GM23248 (cell line): ENCODE results near the gene NTNG1. TPM values are rescaled to one million over a fixed set of nuclear protein-coding genes. Genes with fewer than 3 reads are reported as not detected.

Experiments used
- DNase-seq: peaks from one replicate; pipeline ENCODE4 v3.0.0-alpha.2; 2015
- H2AFZ ChIP-seq: fragments of 200-600 bp; sonication (generic); 2 replicates; pipeline ENCODE4 v1.6.1; 2016; ENCODE audit warnings: antibody characterized with exemption
- H3F3A ChIP-seq: fragments of 200-600 bp; sonication (generic); 2 replicates; pipeline ENCODE4 v1.6.1; 2016; ENCODE audit warnings: mild to moderate bottlenecking, antibody characterized with exemption, mixed run types; ENCODE audit not compliant: insufficient read depth
- H3K27ac ChIP-seq: fragments of 200-600 bp; sonication (generic); 2 replicates; pipeline ENCODE4 v1.5.1; 2016; ENCODE audit warnings: mild to moderate bottlenecking
- H3K27me3 ChIP-seq: fragments of 200-600 bp; sonication (generic); replicated peaks from 2 replicates; pipeline ENCODE4 v1.6.1; 2016; ENCODE audit warnings: mild to moderate bottlenecking; ENCODE audit not compliant: insufficient read depth
- H3K36me3 ChIP-seq: fragments of 200-600 bp; sonication (generic); 2 replicates; pipeline ENCODE4 v1.6.1; 2016; ENCODE audit warnings: low read depth, mild to moderate bottlenecking
- H3K4me1 ChIP-seq: fragments of 200-600 bp; sonication (generic); 2 replicates; pipeline ENCODE4 v1.6.1; 2016; ENCODE audit warnings: mild to moderate bottlenecking; ENCODE audit not compliant: insufficient read depth
- H3K4me2 ChIP-seq: fragments of 200-600 bp; sonication (generic); one replicate; pipeline ENCODE4 v1.6.1; 2016; ENCODE audit warnings: mild to moderate bottlenecking; ENCODE audit not compliant: unreplicated experiment
- H3K4me3 ChIP-seq: fragments of 200-600 bp; sonication (generic); 2 replicates; pipeline ENCODE4 v1.5.1; 2016; ENCODE audit warnings: mild to moderate bottlenecking
- H3K79me2 ChIP-seq: fragments of 200-600 bp; sonication (generic); 2 replicates; pipeline ENCODE4 v1.6.1; 2016; ENCODE audit warnings: mild to moderate bottlenecking; ENCODE audit not compliant: insufficient read depth
- H3K9ac ChIP-seq: fragments of 200-600 bp; sonication (generic); 2 replicates; pipeline ENCODE4 v1.6.1; 2016; ENCODE audit warnings: mild to moderate bottlenecking
- H3K9me2 ChIP-seq: fragments of 200-600 bp; sonication (generic); 2 replicates; pipeline ENCODE4 v1.6.1; 2016; ENCODE audit warnings: mixed run types, mild to moderate bottlenecking, moderate library complexity; ENCODE audit not compliant: insufficient read depth
- H3K9me3 ChIP-seq: fragments of 200-600 bp; sonication (generic); one replicate; pipeline ENCODE4 v1.6.1; 2017; ENCODE audit warnings: low read depth
- H4K20me1 ChIP-seq: fragments of 200-600 bp; sonication (generic); 2 replicates; pipeline ENCODE4 v1.6.0; 2016; ENCODE audit not compliant: insufficient read depth
- EZH2 ChIP-seq: fragments of 200-600 bp; sonication (generic); IDR thresholded peaks from 2 replicates; pipeline ENCODE4 v1.6.1; 2018; ENCODE audit warnings: antibody characterized with exemption, mild to moderate bottlenecking; ENCODE audit not compliant: insufficient read depth, poor library complexity, severe bottlenecking
- EZH2phosphoT487 ChIP-seq: fragments of 200-600 bp; sonication (generic); IDR thresholded peaks from 2 replicates; pipeline ENCODE4 v1.6.1; 2018; ENCODE audit warnings: antibody characterized with exemption, moderate library complexity, mild to moderate bottlenecking, low read depth; ENCODE audit not compliant: insufficient read depth
- WGBS, 2 experiments: methylation state at CpG; one replicate each; pipeline ENCODE4 v1.1.6; 2015 to 2017; ENCODE audit warnings: low lambda C conversion rate in 2 of 2, low coverage in 1 of 2; ENCODE audit errors: missing lambda C conversion rate in 2 of 2; 5-methylcytosine and 5-hydroxymethylcytosine counted together
- in situ Hi-C: fragments of 300-500 bp; cut with MboI; formaldehyde crosslinking; loops from 2 replicates; pipeline ENCODE4 v1.15.0; 2020
- polyA plus RNA-seq: library from polyadenylated mRNA; unstranded; fragments of >200 nt; fragmentation: Nextera tagmentation; extraction: Ambion mirVana; gene quantifications from 2 replicates; pipeline ENCODE4 v1.2.1, GENCODE V29; 2016
- total RNA-seq: library from RNA; depleted of rRNA; stranded (reverse); fragments of >200 nt; shearing (Covaris generic); gene quantifications from 2 replicates; pipeline ENCODE4 v1.2.3, GENCODE V29; 2014

The NTNG1 gene
- total and polyA plus RNA-seq, 2 experiments from 2014 or later = 14.4 to 16.0 TPM

DNA sequence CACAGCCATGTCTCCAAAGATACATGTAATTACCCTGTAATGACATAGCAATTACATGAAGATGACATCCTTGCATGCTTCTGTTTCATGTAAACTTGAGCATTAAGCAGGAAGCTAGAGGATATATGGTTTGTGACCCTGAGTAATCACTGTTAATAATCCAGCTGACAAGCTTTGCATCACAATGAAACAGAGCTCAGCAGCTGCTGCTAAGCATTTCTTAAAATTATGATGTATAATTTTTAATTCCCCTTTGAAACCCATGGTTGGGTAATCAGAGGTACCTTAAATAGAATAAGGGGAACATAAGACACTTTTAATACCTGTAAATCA, 293.5 kb downstream of the NTNG1 start:
- no peaks in the 10 kb centered on the region for H3K79me2 ChIP-seq
- no peaks in the 10 kb centered on the region for H3K9me3 ChIP-seq
- DNase-seq = no peak
- no peak overlapping the region for H3K4me3 ChIP-seq
- TF ChIP-seq EZH2 (no peak), EZH2phosphoT487 (no peak)
- no peak overlapping the region for H3K9ac ChIP-seq
- H2AFZ ChIP-seq = no peak overlapping the region
- H3K36me3 ChIP-seq = no peaks in the 10 kb centered on the region
- no peaks in the 10 kb centered on the region for H3F3A ChIP-seq
- H3K4me1 ChIP-seq = no peaks in the 10 kb centered on the region
- H3K4me2 ChIP-seq = no peak overlapping the region
- no peak overlapping the region for H3K27ac ChIP-seq
- no peaks in the 10 kb centered on the region for H4K20me1 ChIP-seq
- no peaks in the 10 kb centered on the region for H3K9me2 ChIP-seq
- no peaks in the 10 kb centered on the region for H3K27me3 ChIP-seq
- in situ Hi-C loops = no loop called here

DNA sequence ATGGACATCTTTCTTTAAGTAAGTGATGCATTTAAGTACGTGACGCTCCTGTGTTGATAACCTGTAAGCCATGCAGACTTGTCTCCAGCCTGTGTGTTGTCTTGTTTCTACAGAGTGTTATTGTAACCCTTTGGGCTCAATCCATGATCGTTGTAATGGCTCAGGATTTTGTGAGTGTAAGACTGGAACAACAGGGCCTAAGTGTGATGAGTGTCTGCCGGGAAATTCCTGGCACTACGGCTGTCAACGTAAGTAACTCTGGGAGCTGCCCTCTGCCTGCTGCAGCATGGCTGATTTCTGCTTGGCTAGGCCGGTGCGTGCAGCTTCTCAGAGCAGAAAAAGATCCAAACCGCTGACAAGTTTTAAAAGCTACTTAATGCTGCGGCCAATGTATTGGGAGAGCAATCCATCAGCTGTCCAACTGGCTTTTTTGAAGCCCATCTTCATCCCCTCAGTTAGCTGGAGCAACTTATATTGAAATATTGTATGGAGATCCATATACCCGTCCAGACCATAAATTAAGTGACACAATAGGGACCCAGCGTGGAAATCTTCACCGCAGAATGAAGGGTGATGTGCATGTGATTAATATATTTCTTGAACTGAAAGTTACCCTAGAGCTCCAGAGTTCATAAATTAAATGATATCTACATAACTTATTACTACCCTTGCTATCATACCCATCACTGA, 295.9 kb downstream of the NTNG1 start:
- 87% methylated on average over 13 of the region's 13 CpGs for WGBS, 2 experiments
- Histone ChIP-seq H3K9ac (no peak overlapping the region), H2AFZ (no peak overlapping the region), H3K9me2 (no peaks in the 10 kb centered on the region), H3K9me3 (no peaks in the 10 kb centered on the region), H3K27ac (no peak overlapping the region), H3K27me3 (no peaks in the 10 kb centered on the region), H3K36me3 (no peaks in the 10 kb centered on the region), H3K4me2 (no peak overlapping the region), H3F3A (no peaks in the 10 kb centered on the region), H4K20me1 (no peaks in the 10 kb centered on the region), H3K4me1 (no peaks in the 10 kb centered on the region), H3K4me3 (no peak overlapping the region), H3K79me2 (no peaks in the 10 kb centered on the region)
- no peak for TF ChIP-seq EZH2phosphoT487
- no peak for DNase-seq
- in situ Hi-C loops = no loop called here

DNA sequence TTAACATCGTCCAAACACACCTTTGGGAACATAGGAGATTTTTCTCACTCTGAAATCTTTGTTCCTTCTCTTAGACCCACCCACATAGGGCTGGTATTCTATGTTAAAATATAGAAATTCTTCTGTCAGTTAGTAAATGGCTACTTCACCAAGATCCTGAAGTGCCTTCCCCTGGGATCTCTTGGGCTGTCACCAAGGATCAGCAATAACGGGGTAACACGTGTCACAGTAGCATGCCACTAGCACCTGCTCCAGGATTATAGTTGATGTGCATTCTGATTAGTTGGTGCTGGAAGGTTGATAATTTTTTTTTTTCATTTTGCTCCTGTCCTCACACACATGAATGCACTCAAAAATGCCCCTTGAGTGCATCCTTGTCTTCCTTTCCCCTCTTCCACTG, 298.7 kb downstream of the NTNG1 start:
- TF ChIP-seq EZH2 = no peak
- no peak for TF ChIP-seq EZH2phosphoT487
- in situ Hi-C loops = no loop called here

DNA sequence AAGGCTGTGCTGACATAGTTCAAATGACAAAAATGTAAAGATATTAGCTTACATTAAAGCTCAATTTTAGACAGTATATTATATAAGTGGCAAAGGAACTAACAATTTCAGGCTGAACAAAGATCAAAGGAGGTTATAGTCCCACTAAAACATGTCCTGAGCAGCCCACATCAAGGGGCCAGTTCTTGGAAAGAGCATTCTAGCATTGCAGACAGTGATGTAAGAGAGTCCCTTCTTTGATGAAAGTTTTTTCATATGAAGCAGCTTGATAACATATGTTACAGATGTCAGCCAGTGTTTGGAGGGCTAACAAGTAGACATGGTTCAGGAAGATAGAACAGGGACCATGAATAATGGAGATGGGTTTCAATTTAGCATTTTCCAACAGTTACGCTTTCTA, 301.7 kb downstream of the NTNG1 start:
- DNase-seq = no peak
- Histone ChIP-seq H2AFZ (no peak overlapping the region), H3K79me2 (no peaks in the 10 kb centered on the region), H3F3A (no peaks in the 10 kb centered on the region), H3K4me3 (no peak overlapping the region), H3K4me2 (no peak overlapping the region), H4K20me1 (no peaks in the 10 kb centered on the region), H3K4me1 (no peaks in the 10 kb centered on the region), H3K27me3 (no peaks in the 10 kb centered on the region), H3K9me3 (no peaks in the 10 kb centered on the region), H3K9ac (no peak overlapping the region), H3K9me2 (no peaks in the 10 kb centered on the region), H3K27ac (no peak overlapping the region), H3K36me3 (no peaks in the 10 kb centered on the region)
- WGBS, 2 experiments = 94 to 100% methylated on average over 1 of the region's 1 CpG
- TF ChIP-seq EZH2 (no peak), EZH2phosphoT487 (no peak)
- in situ Hi-C loops = no loop called here

More for the DNA sequence above, 298.7 kb downstream of the NTNG1 start:
- Histone ChIP-seq H3K4me1 (no peaks in the 10 kb centered on the region), H3K79me2 (no peaks in the 10 kb centered on the region), H3K9ac (no peak overlapping the region), H3K27ac (no peak overlapping the region), H3K4me3 (no peak overlapping the region), H3F3A (no peaks in the 10 kb centered on the region), H4K20me1 (no peaks in the 10 kb centered on the region), H3K9me2 (no peaks in the 10 kb centered on the region), H3K4me2 (no peak overlapping the region), H2AFZ (no peak overlapping the region), H3K36me3 (no peaks in the 10 kb centered on the region), H3K27me3 (no peaks in the 10 kb centered on the region), H3K9me3 (no peaks in the 10 kb centered on the region)
- no peak for DNase-seq
- 96 to 97% methylated on average over 3 of the region's 3 CpGs for WGBS, 2 experiments

DNA sequence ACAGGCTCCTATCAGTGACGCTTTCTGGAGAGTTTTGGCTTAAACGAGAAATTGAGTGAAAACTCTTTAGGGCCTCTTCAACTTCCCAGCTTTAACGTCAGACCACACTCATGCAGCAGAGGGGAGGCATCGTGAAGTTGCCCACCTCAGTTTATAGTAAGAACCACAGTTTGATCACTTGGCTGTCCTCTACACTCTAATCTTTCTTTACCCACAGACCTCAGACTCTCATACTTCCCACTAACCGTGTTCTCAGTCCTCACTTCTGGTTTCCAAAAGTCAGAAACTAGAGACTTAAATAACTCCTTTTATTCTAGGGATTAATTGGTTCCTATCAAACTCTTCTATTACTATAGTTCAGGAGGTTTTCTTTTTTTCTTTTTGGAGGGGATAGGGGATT, 302.2 kb downstream of the NTNG1 start:
- in situ Hi-C loops = no loop called here

More for the DNA sequence above, 302.2 kb downstream of the NTNG1 start:
- no peaks in the 10 kb centered on the region for H3K36me3 ChIP-seq
- no peaks in the 10 kb centered on the region for H3F3A ChIP-seq
- TF ChIP-seq EZH2phosphoT487 (no peak), EZH2 (no peak)
- H3K4me3 ChIP-seq = no peak overlapping the region
- no peak overlapping the region for H2AFZ ChIP-seq
- no peaks in the 10 kb centered on the region for H4K20me1 ChIP-seq
- 68 to 72% methylated on average over 5 of the region's 5 CpGs for WGBS, 2 experiments
- H3K9ac ChIP-seq = no peak overlapping the region
- H3K27ac ChIP-seq = no peak overlapping the region
- no peak overlapping the region for H3K4me2 ChIP-seq
- H3K4me1 ChIP-seq = no peaks in the 10 kb centered on the region
- H3K9me2 ChIP-seq = no peaks in the 10 kb centered on the region
- H3K79me2 ChIP-seq = no peaks in the 10 kb centered on the region
- H3K27me3 ChIP-seq = no peaks in the 10 kb centered on the region
- DNase-seq = no peak
- H3K9me3 ChIP-seq = no peaks in the 10 kb centered on the region
